HEK293T (cell line): Measurements from ENCODE around the gene OR4N5.

ENCODE experiments used
- CTCF ChIA-PET: fragments of 350-600 bp; formaldehyde crosslinking; extraction: SDS; loops from one replicate; lab custom pipeline; 2021; ENCODE audit warnings: antibody characterized with exemption, inconsistent platforms; lab: Yijun Ruan, JAX
- POLR2A ChIA-PET: fragments of 350-600 bp; formaldehyde crosslinking; extraction: SDS; loops from one replicate; lab custom pipeline; 2020; ENCODE audit warnings: antibody characterized with exemption, inconsistent platforms; lab: Yijun Ruan, JAX
- DNase-seq: peaks from one replicate; pipeline ENCODE4 v3.0.0; 2012; ENCODE audit warnings: mixed read lengths; ENCODE audit errors: extremely low spot score
- ARNT ChIP-seq: fragments of 450-650 bp; IDR thresholded peaks from 2 replicates; pipeline ENCODE4 v1.6.1; 2017; ENCODE audit warnings: mild to moderate bottlenecking
- BHLHE40 ChIP-seq: fragments of 450-650 bp; IDR thresholded peaks from 2 replicates; pipeline ENCODE4 v1.6.1; 2016; ENCODE audit warnings: mild to moderate bottlenecking, moderate library complexity, borderline replicate concordance
- CTBP1 ChIP-seq: fragments of 450-650 bp; IDR thresholded peaks from 2 replicates; pipeline ENCODE4 v1.6.1; 2016; ENCODE audit warnings: borderline replicate concordance
- ELF4 ChIP-seq: fragments of 450-650 bp; IDR thresholded peaks from 2 replicates; pipeline ENCODE4 v1.6.1; 2017; ENCODE audit warnings: antibody characterized with exemption
- FOXA1 ChIP-seq: fragments of 450-650 bp; IDR thresholded peaks from 2 replicates; pipeline ENCODE4 v1.6.1; 2016; ENCODE audit warnings: mild to moderate bottlenecking
- FOXK2 ChIP-seq: fragments of 450-650 bp; IDR thresholded peaks from 2 replicates; pipeline ENCODE4 v1.6.1; 2016; ENCODE audit warnings: mild to moderate bottlenecking
- FOXM1 ChIP-seq: fragments of 450-650 bp; IDR thresholded peaks from 2 replicates; pipeline ENCODE4 v1.6.1; 2017; ENCODE audit warnings: mild to moderate bottlenecking, borderline replicate concordance
- HDGF ChIP-seq: fragments of 450-650 bp; IDR thresholded peaks from 2 replicates; pipeline ENCODE4 v1.6.1; 2017; ENCODE audit warnings: antibody characterized with exemption, borderline replicate concordance
- L3MBTL2 ChIP-seq: fragments of 450-650 bp; conservative IDR thresholded peaks from 2 replicates; pipeline ENCODE4 v1.6.1; 2016; ENCODE audit warnings: mild to moderate bottlenecking
- LEF1 ChIP-seq: fragments of 450-650 bp; IDR thresholded peaks from 2 replicates; pipeline ENCODE4 v1.6.1; 2017; ENCODE audit warnings: mild to moderate bottlenecking, borderline replicate concordance
- NFRKB ChIP-seq: fragments of 450-650 bp; IDR thresholded peaks from 2 replicates; pipeline ENCODE4 v1.6.1; 2016; ENCODE audit warnings: mild to moderate bottlenecking, moderate library complexity
- SP1 ChIP-seq: fragments of 450-650 bp; IDR thresholded peaks from 2 replicates; pipeline ENCODE4 v1.6.1; 2017
- SUZ12 ChIP-seq: fragments of 450-650 bp; IDR thresholded peaks from 2 replicates; pipeline ENCODE4 v1.6.1; 2016; ENCODE audit warnings: mild to moderate bottlenecking
- TARDBP ChIP-seq: fragments of 450-650 bp; IDR thresholded peaks from 2 replicates; pipeline ENCODE4 v1.6.1; 2016
- ZNF384 ChIP-seq: fragments of 450-650 bp; IDR thresholded peaks from 2 replicates; pipeline ENCODE4 v1.6.1; 2016
- TF ChIP-seq, protein P1 (sequence below): fragments of 450-650 bp; IDR thresholded peaks from 2 replicates; pipeline ENCODE4 v1.6.1; 2016

OR4N5 gene

DNA sequence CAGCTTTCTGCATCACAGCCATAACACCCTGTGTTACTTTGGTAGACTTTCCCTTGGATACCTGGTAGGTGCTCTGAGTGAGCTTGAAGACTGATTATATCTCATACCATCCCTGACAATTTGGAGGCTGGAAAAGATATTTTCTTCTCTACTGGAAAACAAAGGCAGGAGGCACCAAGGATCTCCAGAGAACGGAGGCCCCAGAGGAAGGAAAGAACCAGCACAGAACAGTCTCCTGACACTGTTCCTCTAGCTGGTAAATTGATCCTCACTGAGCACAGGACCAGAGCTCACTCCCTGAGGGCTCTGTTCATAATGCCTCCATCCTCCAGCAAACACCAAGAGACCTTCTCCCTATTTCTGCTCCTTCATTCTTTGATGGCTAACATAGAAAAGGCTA lies 52.0 kb downstream of the OR4N5 start, which contains the start of gene OR11G2:
Gene OR11G2 (plus strand): TSS at position 301 of the 400 bp plus-strand sequence. CDS start 6,542 bp downstream, outside the sequence.
- TF ChIP-seq ELF4 (no peak), HDGF (no peak), ARNT (no peak), TARDBP (no peak), NFRKB (no peak), LEF1 (no peak), SP1 (no peak), BHLHE40 (no peak), SUZ12 (no peak), ZNF384 (no peak), L3MBTL2 (no peak), CTBP1 (no peak), FOXK2 (no peak), FOXM1 (no peak), FOXA1 (no peak)
- TF ChIP-seq, protein P1, sequence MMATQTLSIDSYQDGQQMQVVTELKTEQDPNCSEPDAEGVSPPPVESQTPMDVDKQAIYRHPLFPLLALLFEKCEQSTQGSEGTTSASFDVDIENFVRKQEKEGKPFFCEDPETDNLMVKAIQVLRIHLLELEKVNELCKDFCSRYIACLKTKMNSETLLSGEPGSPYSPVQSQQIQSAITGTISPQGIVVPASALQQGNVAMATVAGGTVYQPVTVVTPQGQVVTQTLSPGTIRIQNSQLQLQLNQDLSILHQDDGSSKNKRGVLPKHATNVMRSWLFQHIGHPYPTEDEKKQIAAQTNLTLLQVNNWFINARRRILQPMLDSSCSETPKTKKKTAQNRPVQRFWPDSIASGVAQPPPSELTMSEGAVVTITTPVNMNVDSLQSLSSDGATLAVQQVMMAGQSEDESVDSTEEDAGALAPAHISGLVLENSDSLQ = no peak
- POLR2A ChIA-PET = no interaction called here
- CTCF ChIA-PET = no interaction called here
- DNase-seq = no peak

DNA sequence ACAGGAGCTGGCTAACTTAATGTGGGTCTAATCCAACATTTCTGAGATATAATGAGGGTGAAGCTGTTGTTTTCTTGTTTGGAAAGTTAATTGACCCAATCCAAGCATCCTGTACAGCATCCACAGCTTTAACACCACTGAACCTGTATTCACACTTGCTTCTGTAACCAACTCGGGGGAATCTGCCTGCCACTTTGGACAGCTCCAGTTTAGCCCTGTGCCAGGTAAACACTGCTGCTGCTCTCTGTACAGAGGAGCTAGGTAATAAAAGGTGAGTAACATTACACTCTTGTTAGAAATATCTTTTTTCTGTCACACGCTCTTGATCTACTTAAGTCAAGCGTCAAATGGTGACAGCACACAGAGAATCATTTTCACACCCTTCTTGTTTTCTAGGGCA lies 52.8 kb downstream of the OR4N5 start:
- ChIA-PET POLR2A (no interaction called here), CTCF (no interaction called here)

DNA sequence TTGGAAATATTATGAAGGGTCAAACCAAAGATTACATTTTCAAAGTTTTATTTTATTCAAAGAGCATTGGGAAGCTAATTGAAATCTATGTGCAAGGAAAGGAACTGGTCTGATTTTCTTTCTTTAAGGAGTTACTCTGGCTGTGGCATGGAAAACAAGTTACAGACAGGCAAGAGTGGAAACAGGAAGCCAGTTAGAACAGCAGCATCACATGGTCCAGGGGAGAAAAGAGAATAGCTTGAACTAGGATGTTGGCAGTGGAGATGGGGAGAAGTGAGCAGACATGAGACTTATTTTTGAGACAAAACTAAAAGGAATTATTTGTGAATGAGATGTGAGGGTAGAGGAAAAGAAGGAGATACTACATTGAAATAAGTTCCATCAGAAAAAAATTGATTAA lies 55.5 kb downstream of the OR4N5 start:
- ChIA-PET POLR2A (no interaction called here), CTCF (no interaction called here)
- DNase-seq = no peak
- TF ChIP-seq BHLHE40 (no peak), NFRKB (no peak)

More for the DNA sequence above, 52.8 kb downstream of the OR4N5 start:
- no peak for DNase-seq
- TF ChIP-seq FOXK2 (no peak), BHLHE40 (no peak), NFRKB (no peak), ELF4 (no peak), SUZ12 (no peak), LEF1 (no peak)
- TF ChIP-seq, protein P1 = no peak
